Measurements from ENCODE around the gene DOCK4. TPM values are rescaled to one million over a fixed set of nuclear protein-coding genes. Genes with fewer than 3 reads are reported as not detected.

DOCK4 gene
- total RNA-seq, 1 experiment from 2014 or later = 4.9 TPM

DNA sequence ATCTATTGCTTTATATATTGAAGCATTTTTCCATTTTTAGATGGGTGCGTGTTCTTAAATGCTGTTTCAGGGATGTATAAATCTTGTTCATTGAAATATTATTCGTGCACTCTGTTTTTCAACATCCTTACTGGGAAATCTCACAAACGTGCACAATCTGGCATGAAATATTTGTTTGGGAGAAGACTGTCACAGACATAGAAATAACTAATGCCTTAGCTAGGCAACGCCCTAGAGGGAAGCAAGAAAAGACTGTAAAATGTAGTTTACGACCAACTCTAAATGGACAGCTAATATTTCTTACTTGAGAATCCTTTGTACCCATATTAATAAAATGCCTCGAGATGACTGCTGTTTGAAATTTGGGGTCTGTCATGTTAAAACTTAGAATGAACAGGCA, 8.9 kb downstream of the DOCK4 start:
- Histone ChIP-seq H4K20me1 (ENCODE audit: control insufficient read depth, insufficient read depth, insufficient read length) (no peaks in the 10 kb centered on the region), H3K23ac (ENCODE audit: insufficient read length, low read depth, low read length) (no peak overlapping the region), H3K18ac (ENCODE audit: insufficient read length, low read depth, low read length) (no peak overlapping the region), H3K27me3 (ENCODE audit: insufficient read depth, low read length) (no peaks in the 10 kb centered on the region), H4K5ac (ENCODE audit: insufficient read length, low read depth, low read length) (no peak overlapping the region), H2BK12ac (ENCODE audit: insufficient read length, low read depth, low read length) (no peak overlapping the region), H3K79me1 (ENCODE audit: insufficient read depth, low read depth, low read length, poor library complexity, severe bottlenecking) (no peaks in the 10 kb centered on the region), H4K8ac (replicated peaks; ENCODE audit: insufficient read length, low read depth, low read length) (no peak overlapping the region), H3K4ac (ENCODE audit: low read depth, low read length) (no peak overlapping the region), H3K14ac (ENCODE audit: insufficient read depth, low read length) (no peak overlapping the region), H2BK20ac (ENCODE audit: low read depth, low read length, poor library complexity, severe bottlenecking) (no peak overlapping the region), H3K79me2 (ENCODE audit: insufficient read depth, low read length) (peaks cover 12% of the 10 kb centered on the region; the same call in 1 of the 2 replicates), H2AFZ (ENCODE audit: low read length) (no peak overlapping the region), H2AK5ac (ENCODE audit: insufficient read length, low read length) (no peak overlapping the region), H3K9ac (ENCODE audit: extremely low read depth, insufficient read length, low read length) (no peak overlapping the region), H3K4me2 (ENCODE audit: insufficient read depth, insufficient read length, low read length) (no peak overlapping the region), H2BK120ac (ENCODE audit: low read depth, low read length, poor library complexity, severe bottlenecking) (no peak overlapping the region), H3K4me1 (ENCODE audit: insufficient read depth, low read length) (peaks cover 3% of the 10 kb centered on the region; the same call in 1 of the 2 replicates), H3K23me2 (ENCODE audit: insufficient read length, low read depth, low read length, poor library complexity, severe bottlenecking) (no peaks in the 10 kb centered on the region), H4K91ac (ENCODE audit: insufficient read length, low read depth, low read length) (no peak overlapping the region), H2BK15ac (ENCODE audit: low read depth, low read length) (no peak overlapping the region), H3K56ac (ENCODE audit: insufficient read length, low read depth, low read length) (no peak overlapping the region), H3K9me3 (ENCODE audit: control insufficient read depth, low read depth, low read length) (no peaks in the 10 kb centered on the region), H3T11ph (ENCODE audit: low read length) (no peak overlapping the region), H3K27ac (ENCODE audit: insufficient read length, low read depth, low read length) (no peak overlapping the region), H2BK5ac (ENCODE audit: insufficient read length, low read length) (no peak overlapping the region)
- H3K9me3 Mint-ChIP-seq = no peaks in the 10 kb centered on the region
- no peak for TF ChIP-seq CTCF (conservative IDR thresholded peaks at IDR 0.05)
- H3K27ac Mint-ChIP-seq = no peak overlapping the region
- no peak for DNase-seq
- H3K4me3 Mint-ChIP-seq = no peak overlapping the region
- H3K36me3 Mint-ChIP-seq (ENCODE audit: insufficient read depth in 1 of 3, low read depth in 3 of 3) = no peaks in the 10 kb centered on the region
- peaks cover 0 to 4% of the 10 kb centered on the region in 2 experiments; a peak in 1 of 4 replicates for H3K4me1 Mint-ChIP-seq
- WGBS (ENCODE audit: extremely low coverage, insufficient read length, low lambda C conversion rate) = no CpG with 5 or more reads among the region's 6 CpGs
- peaks cover 2% of the 10 kb centered on the region; the same call in 1 of the 2 replicates for H3K27me3 Mint-ChIP-seq (ENCODE audit: low read depth)
